ENCODE measurements around the gene HSPB6.

GRCh38 chr19:35757231-35757748 lies 461 bp upstream of the HSPB6 start:
- no peak for TF ChIP-seq POLR2A (IDR thresholded peaks at IDR 0.05; ENCODE audit: low read length)
- no peak for TF ChIP-seq GATA1 (IDR thresholded peaks at IDR 0.05; ENCODE audit: low read depth, low read length)

Measured in erythroblast (primary cell).